Fibroblast of lung (primary cell): ENCODE data around the gene TNRC18. TPM values are rescaled to one million over a fixed set of nuclear protein-coding genes. Genes with fewer than 3 reads are reported as not detected.

Experiments used
- DNase-seq, 2 donors: peaks; one replicate each; pipeline versions ENCODE4 v3.0.0 to v3.0.0-alpha.2; 2010; ENCODE audit warnings: low read depth in 2 of 2
- H2AFZ ChIP-seq: 2 replicates; pipeline ENCODE4 v1.5.1; 2012; ENCODE audit warnings: low read length, control low read depth, inconsistent platforms
- H3K27ac ChIP-seq: 2 replicates; pipeline ENCODE4 v1.5.1; 2011; ENCODE audit warnings: low read length, control low read depth; ENCODE audit not compliant: insufficient read depth
- H3K27me3 ChIP-seq: 2 replicates; pipeline ENCODE4 v1.5.1; 2011; ENCODE audit warnings: mild to moderate bottlenecking, low read length; ENCODE audit not compliant: control insufficient read depth, insufficient read depth
- H3K36me3 ChIP-seq: 2 replicates; pipeline ENCODE4 v1.5.1; 2011; ENCODE audit warnings: low read length; ENCODE audit not compliant: control insufficient read depth, insufficient read depth
- H3K4me1 ChIP-seq: 2 replicates; pipeline ENCODE4 v1.5.1; 2011; ENCODE audit warnings: low read length; ENCODE audit not compliant: control insufficient read depth, insufficient read depth; ENCODE audit errors: extremely low read depth
- H3K4me2 ChIP-seq: 2 replicates; pipeline ENCODE4 v1.5.1; 2011; ENCODE audit warnings: low read length, control low read depth; ENCODE audit not compliant: insufficient read depth; ENCODE audit errors: extremely low read depth
- H3K4me3 ChIP-seq, 4 experiments: fragments of 200-600 bp in 1 of 4; sonication (generic) in 1 of 4; replicated peaks in 1 of 4; 2 replicates each; pipeline ENCODE4 v1.5.1; 2011 to 2016; ENCODE audit warnings: low read length in 4 of 4, low read depth in 3 of 4, mild to moderate bottlenecking in 3 of 4, control low read depth in 2 of 4, inconsistent platforms in 1 of 4, mixed read lengths in 1 of 4; ENCODE audit not compliant: insufficient read depth in 1 of 4; ENCODE audit errors: control extremely low read depth in 1 of 4
- H3K79me2 ChIP-seq: 2 replicates; pipeline ENCODE4 v1.5.1; 2012; ENCODE audit warnings: mild to moderate bottlenecking, low read length, inconsistent platforms; ENCODE audit not compliant: control insufficient read depth, insufficient read depth
- H3K9ac ChIP-seq: 2 replicates; pipeline ENCODE4 v1.5.1; 2011; ENCODE audit warnings: mild to moderate bottlenecking, low read length, control low read depth; ENCODE audit not compliant: insufficient read depth
- H3K9me3 ChIP-seq: 2 replicates; pipeline ENCODE4 v1.5.1; 2012; ENCODE audit warnings: low read depth, low read length; ENCODE audit not compliant: control insufficient read depth, insufficient read depth
- H4K20me1 ChIP-seq: 2 replicates; pipeline ENCODE4 v1.5.1; 2011; ENCODE audit warnings: low read length; ENCODE audit not compliant: control insufficient read depth, insufficient read depth; ENCODE audit errors: extremely low read depth
- CTCF ChIP-seq, 2 donors: IDR thresholded peaks in 1 of 2; conservative IDR thresholded peaks in 1 of 2; 1 replicate in 1 of 2; 2 replicates in 1 of 2; pipeline ENCODE4 v1.5.1; 2011 to 2012; ENCODE audit warnings: low read length in 2 of 2, control low read depth in 1 of 2, inconsistent platforms in 1 of 2, low read depth in 1 of 2, mild to moderate bottlenecking in 1 of 2
- EZH2 ChIP-seq: IDR thresholded peaks from 2 replicates; pipeline ENCODE4 v1.5.1; 2012; ENCODE audit warnings: low read length, control low read depth, mild to moderate bottlenecking; ENCODE audit errors: missing control alignments
- polyA plus RNA-seq, 2 donors: library from polyadenylated mRNA; depleted of rRNA in 1 of 2; stranded (reverse) in 1 of 2; unstranded in 1 of 2; fragments of >200 nt; gene quantifications; 2 replicates each; pipeline ENCODE4 v1.2.1, GENCODE V29; 2011 to 2012; ENCODE audit warnings: missing spikeins in 1 of 2
- total RNA-seq: library from RNA; depleted of rRNA; stranded (reverse); fragments of >200 nt; gene quantifications from 2 replicates; pipeline ENCODE4 v1.2.1, GENCODE V29; 2014

The TNRC18 gene
- total and polyA plus RNA-seq, 2 donors (not counting 1 experiment from before 2014, with no cell fraction given) = 19.7 to 38.5 TPM

- H3K27ac ChIP-seq = no peak overlapping the region
- H3K4me1 ChIP-seq = no peaks in the 10 kb centered on the region
- no peak for DNase-seq
- no peaks in the 10 kb centered on the region for H3K27me3 ChIP-seq
- H3K9ac ChIP-seq = no peak overlapping the region
- no peak for TF ChIP-seq CTCF (conservative IDR thresholded peaks at IDR 0.05 in 1 of 2, IDR thresholded peaks at IDR 0.05 in 1 of 2; ENCODE audit: low read depth in 1 of 2, low read length in 2 of 2)
- no peak for TF ChIP-seq EZH2
- H2AFZ ChIP-seq = no peak overlapping the region
- no peaks in the 10 kb centered on the region for H4K20me1 ChIP-seq
- peaks cover 20% of the 10 kb centered on the region for H3K36me3 ChIP-seq
- H3K79me2 ChIP-seq = peaks cover 40% of the 10 kb centered on the region
- no peak overlapping the region for H3K4me2 ChIP-seq
- no peak overlapping the region for H3K4me3 ChIP-seq
- H3K9me3 ChIP-seq = no peaks in the 10 kb centered on the region
Observed at GRCh38 chr7:5363729-5364128, 59.9 kb downstream of the TNRC18 start.

- Histone ChIP-seq H3K4me2 (no peak overlapping the region), H3K27ac (no peak overlapping the region), H3K9ac (no peak overlapping the region), H3K36me3 (peaks cover 24% of the 10 kb centered on the region), H3K4me3 (no peak overlapping the region), H3K4me1 (no peaks in the 10 kb centered on the region), H3K9me3 (no peaks in the 10 kb centered on the region), H2AFZ (no peak overlapping the region), H4K20me1 (no peaks in the 10 kb centered on the region), H3K27me3 (no peaks in the 10 kb centered on the region), H3K79me2 (peaks cover 35% of the 10 kb centered on the region)
- DNase-seq = no peak
- TF ChIP-seq CTCF (conservative IDR thresholded peaks at IDR 0.05 in 1 of 2, IDR thresholded peaks at IDR 0.05 in 1 of 2; ENCODE audit: low read depth in 1 of 2, low read length in 2 of 2) (no peak), EZH2 (no peak)
Observed at GRCh38 chr7:5362466-5362865, 61.2 kb downstream of the TNRC18 start.

- DNase-seq = no peak
- Histone ChIP-seq H3K79me2 (peaks cover 32% of the 10 kb centered on the region), H3K9ac (no peak overlapping the region), H3K27ac (no peak overlapping the region), H3K4me1 (no peaks in the 10 kb centered on the region), H3K4me3 (no peak overlapping the region), H4K20me1 (no peaks in the 10 kb centered on the region), H3K4me2 (no peak overlapping the region), H3K36me3 (peaks cover 27% of the 10 kb centered on the region), H3K27me3 (no peaks in the 10 kb centered on the region), H3K9me3 (no peaks in the 10 kb centered on the region), H2AFZ (no peak overlapping the region)
- TF ChIP-seq CTCF (conservative IDR thresholded peaks at IDR 0.05 in 1 of 2, IDR thresholded peaks at IDR 0.05 in 1 of 2; ENCODE audit: low read depth in 1 of 2, low read length in 2 of 2) (no peak), EZH2 (no peak)
Observed at GRCh38 chr7:5361446-5362127, 62.0 kb downstream of the TNRC18 start.
